H1 (cell line): ENCODE measurements around the gene ABHD2. TPM values are rescaled to one million over a fixed set of nuclear protein-coding genes. Genes with fewer than 3 reads are reported as not detected.

Experiments used
- CTCF ChIA-PET: fragments of 300-600 bp; sonication (Branson Sonifier 250); formaldehyde crosslinking; loops from one replicate; lab custom pipeline; 2021; ENCODE audit not compliant: partially characterized antibody; lab: Charles Lee
- POLR2A ChIA-PET: fragments of 300-600 bp; sonication (Branson Sonifier 250); formaldehyde crosslinking; loops from one replicate; lab custom pipeline; 2021; ENCODE audit warnings: inconsistent platforms; ENCODE audit not compliant: partially characterized antibody; lab: Charles Lee
- DNase-seq, 2 experiments: peaks; one replicate each; pipeline versions ENCODE4 v3.0.0 to v3.0.0-alpha.2; 2010 to 2022; ENCODE audit warnings: low spot score in 2 of 2, low read depth in 1 of 2, mixed read lengths in 1 of 2
- FAIRE-seq: peaks from 2 replicates; lab custom pipeline; 2011; peaks lifted over from hg19 to GRCh38; lab: Jason Lieb, UNC
- H2AFZ ChIP-seq: 2 replicates; pipeline ENCODE4 v1.8.1; 2012; ENCODE audit warnings: low read length, inconsistent platforms
- H2AK5ac ChIP-seq: 2 replicates; pipeline ENCODE4 v1.6.1; 2013; ENCODE audit warnings: low read depth, low read length
- H2BK120ac ChIP-seq: replicated peaks from 2 replicates; pipeline ENCODE3; 2013; ENCODE audit warnings: low read depth, low read length, inconsistent platforms
- H2BK12ac ChIP-seq: 2 replicates; pipeline ENCODE4 v1.6.1; 2013; ENCODE audit warnings: low read depth, low read length
- H2BK15ac ChIP-seq: 2 replicates; pipeline ENCODE4 v1.6.1; 2013; ENCODE audit warnings: low read length
- H2BK20ac ChIP-seq: 2 replicates; pipeline ENCODE4 v1.6.1; 2013; ENCODE audit warnings: low read length
- H2BK5ac ChIP-seq: 2 replicates; pipeline ENCODE4 v1.6.1; 2013; ENCODE audit warnings: low read depth, low read length
- H3K14ac ChIP-seq: 2 replicates; pipeline ENCODE4 v1.6.1; 2013; ENCODE audit warnings: inconsistent platforms; ENCODE audit not compliant: insufficient read length
- H3K18ac ChIP-seq: 2 replicates; pipeline ENCODE4 v1.6.1; 2013; ENCODE audit warnings: low read length; ENCODE audit errors: extremely low read depth
- H3K23ac ChIP-seq: 2 replicates; pipeline ENCODE4 v1.6.1; 2013; ENCODE audit warnings: inconsistent platforms; ENCODE audit not compliant: insufficient read length
- H3K23me2 ChIP-seq: 2 replicates; pipeline ENCODE4 v1.6.1; 2013; ENCODE audit warnings: low read depth, low read length
- H3K27ac ChIP-seq: 2 replicates; pipeline ENCODE4 v1.6.1; 2011; ENCODE audit warnings: low read depth, low read length, inconsistent platforms
- H3K27me3 ChIP-seq, 4 experiments: replicated peaks in 1 of 4; 1 replicate in 1 of 4; 2 replicates in 3 of 4; pipeline versions ENCODE4 v1.6.1 to v1.8.1; 2011 to 2013; ENCODE audit warnings: low read length in 3 of 4, mild to moderate bottlenecking in 3 of 4, inconsistent platforms in 2 of 4, mixed read lengths in 2 of 4, moderate library complexity in 1 of 4; ENCODE audit not compliant: control insufficient read depth in 3 of 4, insufficient read depth in 3 of 4; ENCODE audit errors: extremely low read depth in 1 of 4
- H3K36me3 ChIP-seq, 4 experiments: 2 replicates each; pipeline versions ENCODE4 v1.6.1 to v1.8.1; 2011 to 2013; ENCODE audit warnings: mild to moderate bottlenecking in 4 of 4, low read length in 3 of 4, moderate library complexity in 2 of 4, control low read depth in 1 of 4, inconsistent platforms in 1 of 4; ENCODE audit not compliant: insufficient read depth in 4 of 4, control insufficient read depth in 2 of 4
- H3K4ac ChIP-seq: replicated peaks from 2 replicates; pipeline ENCODE3; 2013; ENCODE audit warnings: low read length, low read depth, mixed read lengths, inconsistent platforms; ENCODE audit not compliant: insufficient read length
- H3K4me1 ChIP-seq, 4 experiments: replicated peaks in 1 of 4; 1 replicate in 1 of 4; 2 replicates in 3 of 4; pipeline versions ENCODE4 v1.6.1 to v1.8.1; 2011 to 2013; ENCODE audit warnings: low read length in 3 of 4, inconsistent platforms in 2 of 4, mixed read lengths in 1 of 4; ENCODE audit not compliant: insufficient read depth in 4 of 4, control insufficient read depth in 3 of 4
- H3K4me2 ChIP-seq, 2 experiments: 2 replicates each; pipeline versions ENCODE4 v1.6.1 to v1.8.1; 2011 to 2013; ENCODE audit warnings: low read depth in 2 of 2, low read length in 2 of 2, control low read depth in 1 of 2, inconsistent platforms in 1 of 2, mild to moderate bottlenecking in 1 of 2; ENCODE audit not compliant: insufficient read depth in 1 of 2
- H3K4me3 ChIP-seq, 4 experiments: fragments of 200-600, 300-600 bp in 1 of 4; sonication (generic), shearing (Covaris generic), sonication (Bioruptor Twin) in 1 of 4; 2 replicates each; pipeline versions ENCODE4 v1.5.1 to v1.8.1; 2011 to 2016; ENCODE audit warnings: low read length in 4 of 4, low read depth in 3 of 4, control low read depth in 2 of 4, inconsistent platforms in 2 of 4, mild to moderate bottlenecking in 2 of 4, mixed read lengths in 1 of 4, moderate library complexity in 1 of 4; ENCODE audit not compliant: insufficient read depth in 2 of 4; ENCODE audit errors: extremely low read depth in 1 of 4
- H3K56ac ChIP-seq: replicated peaks from 2 replicates; pipeline ENCODE3; 2013; ENCODE audit warnings: low read depth, mild to moderate bottlenecking, mixed read lengths, low read length, inconsistent platforms; ENCODE audit not compliant: insufficient read length
- H3K79me1 ChIP-seq: 2 replicates; pipeline ENCODE4 v1.6.1; 2013; ENCODE audit warnings: low read depth, low read length, control low read depth
- H3K79me2 ChIP-seq, 2 experiments: 2 replicates each; pipeline versions ENCODE4 v1.6.1 to v1.8.1; 2012 to 2013; ENCODE audit warnings: low read length in 2 of 2, mild to moderate bottlenecking in 2 of 2, inconsistent platforms in 1 of 2; ENCODE audit not compliant: insufficient read depth in 2 of 2, control insufficient read depth in 1 of 2
- H3K9ac ChIP-seq, 4 experiments: replicated peaks in 1 of 4; 1 replicate in 1 of 4; 2 replicates in 3 of 4; pipeline versions ENCODE4 v1.6.1 to v1.8.1; 2011 to 2013; ENCODE audit warnings: low read depth in 3 of 4, low read length in 3 of 4, control low read depth in 2 of 4, mild to moderate bottlenecking in 2 of 4, moderate library complexity in 2 of 4, inconsistent platforms in 1 of 4; ENCODE audit errors: extremely low read depth in 1 of 4
- H3K9me3 ChIP-seq, 2 experiments: 2 replicates each; pipeline versions ENCODE4 v1.6.1 to v1.8.1; 2012 to 2013; ENCODE audit warnings: mild to moderate bottlenecking in 2 of 2, moderate library complexity in 2 of 2, control low read depth in 1 of 2, inconsistent platforms in 1 of 2, low read depth in 1 of 2, low read length in 1 of 2, mixed read lengths in 1 of 2; ENCODE audit not compliant: insufficient read depth in 2 of 2
- H4K20me1 ChIP-seq, 2 experiments: replicated peaks in 1 of 2; 2 replicates each; pipeline versions ENCODE3 to v1.8.1; 2011 to 2013; ENCODE audit warnings: inconsistent platforms in 2 of 2, low read length in 2 of 2, mild to moderate bottlenecking in 1 of 2; ENCODE audit not compliant: insufficient read depth in 2 of 2, control insufficient read depth in 1 of 2
- H4K5ac ChIP-seq: 2 replicates; pipeline ENCODE4 v1.6.1; 2013; ENCODE audit warnings: low read length, low read depth, mixed read lengths, inconsistent platforms; ENCODE audit not compliant: insufficient read length
- H4K8ac ChIP-seq: 2 replicates; pipeline ENCODE4 v1.8.0; 2013; ENCODE audit warnings: mild to moderate bottlenecking, moderate library complexity, low read length, inconsistent platforms; ENCODE audit not compliant: insufficient read depth; ENCODE audit errors: extremely low read depth
- H4K91ac ChIP-seq: replicated peaks from 2 replicates; pipeline ENCODE3; 2013; ENCODE audit warnings: low read length, mixed read lengths, inconsistent platforms; ENCODE audit not compliant: insufficient read length
- EZH2 ChIP-seq: fragments of 200-600 bp; sonication (generic); IDR thresholded peaks from 2 replicates; pipeline ENCODE4 v1.7.1; 2012; ENCODE audit warnings: low read depth, mild to moderate bottlenecking, moderate library complexity, low read length, inconsistent platforms; ENCODE audit not compliant: severe bottlenecking
- GABPA ChIP-seq: IDR thresholded peaks from 2 replicates; pipeline ENCODE4 v1.6.1; 2011; ENCODE audit warnings: mild to moderate bottlenecking, low read length, moderate library complexity, borderline replicate concordance; ENCODE audit not compliant: insufficient read depth
- POLR2A ChIP-seq, 2 experiments: IDR thresholded peaks; 1 replicate in 1 of 2; 2 replicates in 1 of 2; pipeline ENCODE4 v1.6.1; 2011; ENCODE audit warnings: low read depth in 2 of 2, low read length in 2 of 2, mild to moderate bottlenecking in 2 of 2; ENCODE audit errors: control extremely low read depth in 1 of 2
- POLR2AphosphoS5 ChIP-seq: IDR thresholded peaks from 2 replicates; pipeline ENCODE4 v1.6.1; 2011; ENCODE audit warnings: low read depth, low read length
- RBBP5 ChIP-seq: IDR thresholded peaks from 2 replicates; pipeline ENCODE4 v1.7.1; 2012; ENCODE audit warnings: low read depth, mild to moderate bottlenecking, inconsistent platforms, low read length, moderate library complexity, borderline replicate concordance
- RXRA ChIP-seq: IDR thresholded peaks from 2 replicates; pipeline ENCODE4 v1.6.1; 2011; ENCODE audit warnings: low read depth, mild to moderate bottlenecking, low read length, moderate library complexity; ENCODE audit not compliant: insufficient read depth
- WGBS, 2 experiments: shearing (Covaris generic) in 1 of 2; methylation state at CpG; one replicate each; pipeline versions ENCODE4 v1.1.6 to v1.1.7; 2013 to 2015; ENCODE audit warnings: low lambda C conversion rate in 2 of 2, mixed read lengths in 2 of 2, inconsistent platforms in 1 of 2, low coverage in 1 of 2, missing lambda C conversion rate in 1 of 2; ENCODE audit not compliant: insufficient replicate concordance in 2 of 2, insufficient coverage in 1 of 2, insufficient read length in 1 of 2; ENCODE audit errors: extremely low coverage in 1 of 2, missing lambda C conversion rate in 1 of 2; 5-methylcytosine and 5-hydroxymethylcytosine counted together
- polyA plus RNA-seq, 7 experiments: library from polyadenylated mRNA; depleted of rRNA in 3 of 7; stranded (reverse) in 5 of 7; unstranded in 2 of 7; fragments of >200 nt in 5 of 7; fragments of 200-250 nt in 2 of 7; gene quantifications; 1 replicate in 5 of 7; 2 replicates in 1 of 7; 4 replicates in 1 of 7; pipeline versions ENCODE4 v1.2.1 to v1.2.3, GENCODE V29; 2011 to 2013; ENCODE audit warnings: missing spikeins in 2 of 7, mixed read lengths in 2 of 7
- total RNA-seq: library from RNA; stranded (reverse); fragmentation: NEBNext Ultra II Directional; extraction: Animal tissue kit (Norgen Biotek cat#: 25700); gene quantifications from 2 replicates; pipeline ENCODE4 v1.2.1, GENCODE V29; 2021

The ABHD2 gene
- total and polyA plus RNA-seq, 2 of the 8 experiments (the other 6 are each of a cell fraction or from before 2014, with no cell fraction given): 9.1 to 23.7 TPM

- no peak overlapping the region for H3K9ac ChIP-seq
- WGBS, 2 experiments: 65% methylated on average over 4 of the region's 4 CpGs; no CpG with 5 or more reads in 1 of the 2 experiments
- no peak overlapping the region for H3K4me3 ChIP-seq
- no peak overlapping the region for H3K23ac ChIP-seq
- H4K20me1 ChIP-seq: no peaks in the 10 kb centered on the region
- H3K4me2 ChIP-seq: no peak overlapping the region
- no peaks in the 10 kb centered on the region for H3K36me3 ChIP-seq
- no peak overlapping the region for H2BK12ac ChIP-seq
- H2BK120ac ChIP-seq: no peak overlapping the region
- no peak overlapping the region for H4K5ac ChIP-seq
- no peak overlapping the region for H2BK20ac ChIP-seq
- H2AFZ ChIP-seq: no peak overlapping the region
- no peak overlapping the region for H2AK5ac ChIP-seq
- POLR2A ChIA-PET: interaction anchor here (0.9 to 1.0 kb wide), 2 partner anchors 21 to 212 kb away, joined by 3 read pairs; partner anchors contain the start of gene ABHD2
- CTCF ChIA-PET: interaction anchor here (0.6 to 3.2 kb wide), 12 partner anchors 8 to 878 kb away, joined by 3 to 9 read pairs (median 3); no protein-coding TSS in a partner anchor
- no peaks in the 10 kb centered on the region for H3K9me3 ChIP-seq
- H2BK5ac ChIP-seq: no peak overlapping the region
- H3K56ac ChIP-seq: no peak overlapping the region
- no peaks in the 10 kb centered on the region for H3K23me2 ChIP-seq
- H3K79me1 ChIP-seq: no peaks in the 10 kb centered on the region
- no peak overlapping the region for H3K18ac ChIP-seq
- H3K4ac ChIP-seq: no peak overlapping the region
- TF ChIP-seq POLR2AphosphoS5: no peak
- no peak for TF ChIP-seq RXRA
- TF ChIP-seq RBBP5: no peak
- TF ChIP-seq POLR2A (IDR thresholded peaks at IDR 0.05; ENCODE audit: control extremely low read depth in 1 of 2, low read depth in 2 of 2, low read length in 2 of 2): no peak
- TF ChIP-seq EZH2: no peak
- TF ChIP-seq GABPA: no peak
- peaks cover 1 to 16% (median 5%) of the 10 kb centered on the region in 4 experiments; a peak in 5 of 7 replicates for H3K4me1 ChIP-seq
- no peak overlapping the region for H3K27ac ChIP-seq
- FAIRE-seq: no peak
- no peak overlapping the region for H2BK15ac ChIP-seq
- DNase-seq: no peak
- H3K79me2 ChIP-seq: no peaks in the 10 kb centered on the region
- no peak overlapping the region for H4K8ac ChIP-seq
- no peak overlapping the region for H3K14ac ChIP-seq
- peaks cover 0 to 1% (median 0%) of the 10 kb centered on the region in 4 experiments; a peak in 1 of 7 replicates for H3K27me3 ChIP-seq
- no peak overlapping the region for H4K91ac ChIP-seq
Observed at GRCh38 chr15:89109238-89109637, 21.0 kb downstream of the ABHD2 start.
